Measurements from ENCODE around the gene UBE2E2. TPM values are rescaled to one million over a fixed set of nuclear protein-coding genes. Genes with fewer than 3 reads are reported as not detected.

The UBE2E2 gene
- total and polyA plus RNA-seq, 2 donors (not counting 1 experiment from before 2014, with no cell fraction given) = 16.0 to 45.0 TPM

DNA sequence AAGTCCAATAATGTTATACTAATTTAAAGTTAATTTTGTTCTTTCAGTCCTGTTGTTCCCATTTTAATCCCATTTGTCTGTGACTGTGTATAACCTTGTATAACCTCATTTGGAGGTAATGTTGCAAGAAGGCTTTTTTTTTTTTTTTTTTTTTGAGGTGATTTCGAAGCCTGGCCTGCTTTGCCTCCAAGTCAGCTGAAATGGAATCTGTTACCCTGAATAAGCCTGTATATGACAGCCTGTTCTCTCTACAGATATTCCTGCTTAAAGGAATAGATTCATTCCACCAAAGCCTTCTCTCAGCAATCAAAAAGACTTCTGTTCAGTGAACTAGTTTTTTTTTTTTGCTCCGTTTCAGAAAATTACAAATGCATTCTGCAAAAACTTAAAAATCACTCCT, 330.9 kb downstream of the UBE2E2 start:
- H3K36me3 ChIP-seq (replicated peaks in 1 of 2; ENCODE audit: control extremely low read depth in 1 of 2, control insufficient read depth in 1 of 2, extremely low read depth in 1 of 2, insufficient read depth in 2 of 2, low read length in 1 of 2) = peaks cover 0 to 2% of the 10 kb centered on the region in 2 experiments
- H3K27me3 Mint-ChIP-seq = no peaks in the 10 kb centered on the region
- H3K4me1 ChIP-seq (ENCODE audit: control insufficient read depth in 2 of 2, insufficient read depth in 2 of 2, low read length in 2 of 2) = peaks cover 6 to 11% of the 10 kb centered on the region in 2 donors
- H2AFZ ChIP-seq (ENCODE audit: insufficient read depth, low read depth, low read length, poor library complexity, severe bottlenecking) = no peak overlapping the region
- H3K27ac ChIP-seq (ENCODE audit: low read length in 2 of 2) = no peak overlapping the region
- H3K4me2 ChIP-seq (replicated peaks; ENCODE audit: low read depth, low read length, poor library complexity, severe bottlenecking) = no peak overlapping the region
- peaks cover 15% of the 10 kb centered on the region for H3K4me1 Mint-ChIP-seq
- no peaks in the 10 kb centered on the region for H3K9me3 Mint-ChIP-seq (ENCODE audit: insufficient read depth)
- H3K27me3 ChIP-seq (replicated peaks in 1 of 4; ENCODE audit: control extremely low read depth in 1 of 4, control insufficient read depth in 3 of 4, insufficient read depth in 4 of 4, low read length in 3 of 4) = no peaks in the 10 kb centered on the region
- H3K4me3 Mint-ChIP-seq = no peak overlapping the region
- WGBS (ENCODE audit: insufficient coverage) = no CpG with 5 or more reads among the region's 2 CpGs
- intact Hi-C loops (cut with micrococcal nuclease) = no loop called here
- no peak overlapping the region for H3K27ac Mint-ChIP-seq
- H3K79me2 ChIP-seq (ENCODE audit: control insufficient read depth, insufficient read depth, low read length) = peaks cover 3% of the 10 kb centered on the region
- no peak overlapping the region for H3K4me3 ChIP-seq (ENCODE audit: control extremely low read depth in 1 of 5, extremely low read depth in 1 of 5, insufficient read depth in 1 of 5, low read depth in 2 of 5, low read length in 4 of 5)
- TF ChIP-seq, protein P1, sequence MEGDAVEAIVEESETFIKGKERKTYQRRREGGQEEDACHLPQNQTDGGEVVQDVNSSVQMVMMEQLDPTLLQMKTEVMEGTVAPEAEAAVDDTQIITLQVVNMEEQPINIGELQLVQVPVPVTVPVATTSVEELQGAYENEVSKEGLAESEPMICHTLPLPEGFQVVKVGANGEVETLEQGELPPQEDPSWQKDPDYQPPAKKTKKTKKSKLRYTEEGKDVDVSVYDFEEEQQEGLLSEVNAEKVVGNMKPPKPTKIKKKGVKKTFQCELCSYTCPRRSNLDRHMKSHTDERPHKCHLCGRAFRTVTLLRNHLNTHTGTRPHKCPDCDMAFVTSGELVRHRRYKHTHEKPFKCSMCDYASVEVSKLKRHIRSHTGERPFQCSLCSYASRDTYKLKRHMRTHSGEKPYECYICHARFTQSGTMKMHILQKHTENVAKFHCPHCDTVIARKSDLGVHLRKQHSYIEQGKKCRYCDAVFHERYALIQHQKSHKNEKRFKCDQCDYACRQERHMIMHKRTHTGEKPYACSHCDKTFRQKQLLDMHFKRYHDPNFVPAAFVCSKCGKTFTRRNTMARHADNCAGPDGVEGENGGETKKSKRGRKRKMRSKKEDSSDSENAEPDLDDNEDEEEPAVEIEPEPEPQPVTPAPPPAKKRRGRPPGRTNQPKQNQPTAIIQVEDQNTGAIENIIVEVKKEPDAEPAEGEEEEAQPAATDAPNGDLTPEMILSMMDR (IDR thresholded peaks at IDR 0.05) = no peak
- no peak for TF ChIP-seq EZH2 (IDR thresholded peaks at IDR 0.05; ENCODE audit: borderline replicate concordance, insufficient read depth, low read depth, low read length, poor library complexity, severe bottlenecking)
- DNase-seq (no peak), ATAC-seq (ENCODE audit: low read depth) (no peak)
- CTCF ChIA-PET = no interaction called here
- POLR2A ChIA-PET = no interaction called here
- H3K9ac ChIP-seq (ENCODE audit: low read length) = no peak overlapping the region
- H3K9me3 ChIP-seq (ENCODE audit: control extremely low read depth in 1 of 3, control insufficient read depth in 2 of 3, insufficient read depth in 1 of 3, low read length in 2 of 3) = no peaks in the 10 kb centered on the region
- peaks cover 4% of the 10 kb centered on the region for H4K20me1 ChIP-seq (ENCODE audit: control insufficient read depth, insufficient read depth, low read length, poor library complexity, severe bottlenecking)

DNA sequence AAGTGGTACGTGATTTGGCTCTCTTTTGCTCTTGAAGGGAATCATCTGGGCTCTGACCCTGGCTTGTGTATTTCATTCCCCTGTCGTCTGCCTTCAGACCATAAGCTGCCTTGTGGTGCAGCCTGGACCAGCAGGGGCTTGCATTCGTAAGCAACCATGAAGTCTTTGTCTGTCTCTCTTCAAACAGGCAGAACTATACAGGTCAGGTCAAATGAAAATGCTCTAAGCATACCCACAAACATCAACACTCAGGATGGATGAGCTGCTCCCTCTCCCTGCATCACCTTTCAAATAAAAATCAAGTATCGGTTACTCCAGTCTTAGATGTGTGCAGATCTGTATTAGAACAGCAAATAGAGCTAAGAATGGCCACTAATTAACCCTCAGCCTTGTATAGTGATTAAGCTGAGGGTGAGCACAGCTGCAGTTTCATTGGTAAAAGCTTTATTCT, 334.0 kb downstream of the UBE2E2 start:
- H3K9ac ChIP-seq (ENCODE audit: low read length) = no peak overlapping the region

More for the DNA sequence above, 334.0 kb downstream of the UBE2E2 start:
- Histone ChIP-seq H3K27me3 (replicated peaks in 1 of 4; ENCODE audit: control extremely low read depth in 1 of 4, control insufficient read depth in 3 of 4, insufficient read depth in 4 of 4, low read length in 3 of 4) (no peaks in the 10 kb centered on the region), H3K27ac (ENCODE audit: low read length in 2 of 2) (no peak overlapping the region), H3K9me3 (ENCODE audit: control extremely low read depth in 1 of 3, control insufficient read depth in 2 of 3, insufficient read depth in 1 of 3, low read length in 2 of 3) (no peaks in the 10 kb centered on the region), H2AFZ (ENCODE audit: insufficient read depth, low read depth, low read length, poor library complexity, severe bottlenecking) (no peak overlapping the region), H3K4me2 (replicated peaks; ENCODE audit: low read depth, low read length, poor library complexity, severe bottlenecking) (no peak overlapping the region), H4K20me1 (ENCODE audit: control insufficient read depth, insufficient read depth, low read length, poor library complexity, severe bottlenecking) (peaks cover 4% of the 10 kb centered on the region), H3K4me1 (ENCODE audit: control insufficient read depth in 2 of 2, insufficient read depth in 2 of 2, low read length in 2 of 2) (no peaks in the 10 kb centered on the region), H3K36me3 (replicated peaks in 1 of 2; ENCODE audit: control extremely low read depth in 1 of 2, control insufficient read depth in 1 of 2, extremely low read depth in 1 of 2, insufficient read depth in 2 of 2, low read length in 1 of 2) (peaks cover 0 to 2% of the 10 kb centered on the region in 2 experiments), H3K4me3 (ENCODE audit: control extremely low read depth in 1 of 5, extremely low read depth in 1 of 5, insufficient read depth in 1 of 5, low read depth in 2 of 5, low read length in 4 of 5) (no peak overlapping the region), H3K79me2 (ENCODE audit: control insufficient read depth, insufficient read depth, low read length) (peaks cover 3% of the 10 kb centered on the region)
- Mint-ChIP-seq H3K4me3 (no peak overlapping the region), H3K9me3 (ENCODE audit: insufficient read depth) (no peaks in the 10 kb centered on the region), H3K27ac (no peak overlapping the region), H3K27me3 (no peaks in the 10 kb centered on the region), H3K4me1 (peaks cover 2% of the 10 kb centered on the region)
- intact Hi-C loops (cut with micrococcal nuclease) = no loop called here
- ChIA-PET CTCF (no interaction called here), POLR2A (no interaction called here)
- no peak for DNase-seq
- TF ChIP-seq, protein P1 (IDR thresholded peaks at IDR 0.05) = no peak
- TF ChIP-seq EZH2 (IDR thresholded peaks at IDR 0.05; ENCODE audit: borderline replicate concordance, insufficient read depth, low read depth, low read length, poor library complexity, severe bottlenecking) = no peak
- no peak for ATAC-seq (ENCODE audit: low read depth)
- 100% methylated on average over 3 of the region's 4 CpGs for WGBS (ENCODE audit: insufficient coverage)

Data from B cell (primary cell).